Measurements from ENCODE around the gene ADAMTS2.

Gene ADAMTS2

DNA sequence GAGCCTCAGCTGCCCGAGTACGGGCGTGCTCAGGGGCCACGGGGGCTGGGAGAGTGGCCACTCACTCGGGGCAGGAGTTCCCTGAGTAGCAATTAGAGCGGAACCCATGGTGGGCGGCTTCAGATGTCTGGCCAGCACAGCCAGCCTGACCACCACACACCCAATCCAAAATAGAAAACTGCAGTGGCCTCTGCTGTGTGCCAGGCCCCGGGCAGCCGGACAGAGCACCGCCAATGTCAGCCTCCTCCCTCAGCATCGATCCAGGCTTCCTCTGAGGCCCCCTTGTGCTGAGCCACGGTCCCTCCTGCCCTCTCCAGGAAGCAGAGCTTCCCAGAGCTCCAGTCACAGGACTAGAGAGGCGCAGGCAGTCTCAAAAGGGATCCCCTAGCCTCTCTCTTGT lies 2.7 kb downstream of the ADAMTS2 start:
- no peak overlapping the region for H3K27ac Mint-ChIP-seq
- no peaks in the 10 kb centered on the region for H3K4me1 Mint-ChIP-seq (ENCODE audit: low read depth)
- H3K27me3 Mint-ChIP-seq (ENCODE audit: low read depth): peaks cover 42% of the 10 kb centered on the region
- H3K9me3 Mint-ChIP-seq: no peaks in the 10 kb centered on the region
- H3K4me3 Mint-ChIP-seq: no peak overlapping the region
- no peaks in the 10 kb centered on the region for H3K36me3 Mint-ChIP-seq (ENCODE audit: low read depth)

GRCh38 chr5:179340465-179340864 lies 4.8 kb downstream of the ADAMTS2 start:
- no peaks in the 10 kb centered on the region for H3K9me3 Mint-ChIP-seq
- H3K4me3 Mint-ChIP-seq: no peak overlapping the region
- no peak overlapping the region for H3K27ac Mint-ChIP-seq
- H3K36me3 Mint-ChIP-seq (ENCODE audit: low read depth): no peaks in the 10 kb centered on the region
- peaks cover 23% of the 10 kb centered on the region for H3K27me3 Mint-ChIP-seq (ENCODE audit: low read depth)
- H3K4me1 Mint-ChIP-seq (ENCODE audit: low read depth): no peaks in the 10 kb centered on the region

- no peaks in the 10 kb centered on the region for H3K4me1 Mint-ChIP-seq (ENCODE audit: low read depth)
- H3K36me3 Mint-ChIP-seq (ENCODE audit: low read depth): no peaks in the 10 kb centered on the region
- H3K9me3 Mint-ChIP-seq: no peaks in the 10 kb centered on the region
- H3K4me3 Mint-ChIP-seq: no peak overlapping the region
- H3K27me3 Mint-ChIP-seq (ENCODE audit: low read depth): peaks cover 23% of the 10 kb centered on the region
- H3K27ac Mint-ChIP-seq: no peak overlapping the region
Observed at GRCh38 chr5:179339996-179340395, 5.3 kb downstream of the ADAMTS2 start.

DNA sequence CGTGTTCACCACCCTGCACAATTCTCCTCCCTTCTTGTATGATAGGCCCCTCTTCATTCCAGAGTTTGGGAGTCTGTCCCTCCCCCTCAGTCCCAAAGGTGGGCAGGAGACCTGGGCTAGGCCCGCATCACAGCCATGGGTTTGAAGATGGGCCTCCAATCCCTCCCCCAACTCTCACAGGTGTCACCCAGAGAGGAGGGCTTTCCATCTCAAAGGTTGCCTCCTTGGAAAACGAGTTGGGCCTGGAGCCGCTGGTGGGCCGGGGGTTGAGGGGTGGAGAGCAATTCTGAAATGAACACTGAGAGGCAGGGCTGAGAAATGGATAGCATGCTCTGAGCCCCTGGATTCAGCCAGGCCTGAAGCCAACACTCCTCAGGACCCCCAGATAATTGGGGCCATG lies 6.2 kb downstream of the ADAMTS2 start:
- peaks cover 23% of the 10 kb centered on the region for H3K27me3 Mint-ChIP-seq (ENCODE audit: low read depth)
- H3K4me3 Mint-ChIP-seq: no peak overlapping the region
- H3K9me3 Mint-ChIP-seq: no peaks in the 10 kb centered on the region
- no peak overlapping the region for H3K27ac Mint-ChIP-seq
- H3K36me3 Mint-ChIP-seq (ENCODE audit: low read depth): no peaks in the 10 kb centered on the region
- no peaks in the 10 kb centered on the region for H3K4me1 Mint-ChIP-seq (ENCODE audit: low read depth)

GRCh38 chr5:179337796-179338676 lies 7.2 kb downstream of the ADAMTS2 start:
- Mint-ChIP-seq H3K27me3 (ENCODE audit: low read depth) (peaks cover 17% of the 10 kb centered on the region), H3K9me3 (no peaks in the 10 kb centered on the region), H3K4me1 (ENCODE audit: low read depth) (no peaks in the 10 kb centered on the region), H3K4me3 (no peak overlapping the region), H3K36me3 (ENCODE audit: low read depth) (no peaks in the 10 kb centered on the region), H3K27ac (no peak overlapping the region)

- Mint-ChIP-seq H3K27ac (no peak overlapping the region), H3K27me3 (ENCODE audit: low read depth) (peaks cover 8% of the 10 kb centered on the region), H3K9me3 (no peaks in the 10 kb centered on the region), H3K4me1 (ENCODE audit: low read depth) (no peaks in the 10 kb centered on the region), H3K36me3 (ENCODE audit: low read depth) (no peaks in the 10 kb centered on the region), H3K4me3 (no peak overlapping the region)
Observed at GRCh38 chr5:179336871-179337795, 8.1 kb downstream of the ADAMTS2 start.

DNA sequence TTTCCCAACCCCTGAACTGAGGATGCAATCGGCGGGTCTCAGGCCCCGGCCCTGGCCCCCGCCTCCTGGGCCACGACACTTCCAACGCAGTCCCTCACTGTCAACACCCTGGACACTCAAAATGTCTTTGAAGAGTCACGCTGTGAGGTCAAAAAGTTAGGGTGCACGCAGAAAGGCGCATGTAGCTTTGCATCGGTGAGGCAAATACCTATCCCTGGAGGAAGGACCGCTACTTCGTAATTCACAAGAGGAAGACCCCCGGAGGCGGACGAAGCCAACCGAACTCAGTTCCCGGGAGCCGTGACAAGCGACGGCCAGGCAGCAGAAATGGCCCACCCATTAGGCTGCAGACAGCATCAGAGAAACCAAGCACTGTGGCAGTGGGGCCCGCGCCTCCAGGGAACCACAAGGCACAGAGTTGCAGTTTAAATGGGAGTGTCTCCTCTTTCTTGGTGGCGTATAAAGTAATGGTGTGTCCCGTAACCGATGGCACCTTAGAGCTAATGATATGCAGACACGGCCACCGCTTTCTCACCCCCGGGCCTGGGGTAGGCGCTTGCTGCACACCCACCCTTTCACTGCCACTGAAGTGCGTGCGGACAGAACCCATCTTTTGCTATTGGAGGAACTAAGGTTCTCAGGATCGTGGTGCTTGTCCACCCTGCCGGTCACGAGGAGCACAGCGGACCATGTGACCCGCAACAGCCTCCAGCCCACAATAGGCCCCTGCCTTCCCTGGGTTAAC lies 9.0 kb downstream of the ADAMTS2 start:
- Mint-ChIP-seq H3K36me3 (ENCODE audit: low read depth) (no peaks in the 10 kb centered on the region), H3K27ac (no peak overlapping the region), H3K4me3 (no peak overlapping the region), H3K4me1 (ENCODE audit: low read depth) (no peaks in the 10 kb centered on the region), H3K27me3 (ENCODE audit: low read depth) (peaks cover 4% of the 10 kb centered on the region), H3K9me3 (no peaks in the 10 kb centered on the region)

GRCh38 chr5:179333796-179334761 lies 11.2 kb downstream of the ADAMTS2 start:
- H3K36me3 Mint-ChIP-seq (ENCODE audit: low read depth): no peaks in the 10 kb centered on the region
- no peaks in the 10 kb centered on the region for H3K27me3 Mint-ChIP-seq (ENCODE audit: low read depth)
- H3K4me1 Mint-ChIP-seq (ENCODE audit: low read depth): no peaks in the 10 kb centered on the region
- no peaks in the 10 kb centered on the region for H3K9me3 Mint-ChIP-seq
- H3K27ac Mint-ChIP-seq: no peak overlapping the region
- H3K4me3 Mint-ChIP-seq: no peak overlapping the region

DNA sequence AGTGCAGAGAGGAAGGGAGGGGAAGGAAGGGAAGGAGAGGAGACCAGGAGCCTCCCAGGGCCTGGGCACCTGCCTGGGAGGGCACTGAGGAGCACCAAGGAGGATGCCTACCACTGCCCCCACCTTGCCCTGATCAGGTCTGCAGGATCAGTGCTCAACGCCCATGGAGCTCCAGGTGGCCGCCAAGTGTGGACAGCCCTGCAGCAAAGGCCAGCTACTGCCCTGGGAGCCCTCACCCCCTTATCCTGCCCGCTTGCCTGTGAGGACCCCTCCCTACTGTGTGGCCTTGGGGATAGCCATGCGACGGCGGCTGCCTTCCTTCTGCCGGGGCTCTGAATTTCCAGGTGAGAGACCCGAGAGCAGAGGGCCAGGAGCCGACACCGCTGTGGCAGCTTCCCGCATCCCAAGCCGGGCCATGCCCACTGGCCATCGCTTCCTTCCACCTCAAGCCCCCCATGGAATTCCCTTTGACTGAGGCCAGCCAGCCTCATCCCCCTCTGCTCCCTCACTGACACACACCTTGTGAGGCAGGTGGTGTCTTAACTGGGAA lies 12.4 kb downstream of the ADAMTS2 start:
- H3K9me3 Mint-ChIP-seq: no peaks in the 10 kb centered on the region

GRCh38 chr5:179331591-179332375 lies 13.5 kb downstream of the ADAMTS2 start:
- Mint-ChIP-seq H3K27ac (no peak overlapping the region), H3K9me3 (no peaks in the 10 kb centered on the region), H3K4me1 (ENCODE audit: low read depth) (no peaks in the 10 kb centered on the region), H3K4me3 (no peak overlapping the region), H3K27me3 (ENCODE audit: low read depth) (no peaks in the 10 kb centered on the region), H3K36me3 (ENCODE audit: low read depth) (no peaks in the 10 kb centered on the region)

More for the DNA sequence above, 12.4 kb downstream of the ADAMTS2 start:
- H3K4me1 Mint-ChIP-seq (ENCODE audit: low read depth): no peaks in the 10 kb centered on the region
- no peak overlapping the region for H3K27ac Mint-ChIP-seq
- no peak overlapping the region for H3K4me3 Mint-ChIP-seq
- H3K27me3 Mint-ChIP-seq (ENCODE audit: low read depth): no peaks in the 10 kb centered on the region
- H3K36me3 Mint-ChIP-seq (ENCODE audit: low read depth): no peaks in the 10 kb centered on the region

DNA sequence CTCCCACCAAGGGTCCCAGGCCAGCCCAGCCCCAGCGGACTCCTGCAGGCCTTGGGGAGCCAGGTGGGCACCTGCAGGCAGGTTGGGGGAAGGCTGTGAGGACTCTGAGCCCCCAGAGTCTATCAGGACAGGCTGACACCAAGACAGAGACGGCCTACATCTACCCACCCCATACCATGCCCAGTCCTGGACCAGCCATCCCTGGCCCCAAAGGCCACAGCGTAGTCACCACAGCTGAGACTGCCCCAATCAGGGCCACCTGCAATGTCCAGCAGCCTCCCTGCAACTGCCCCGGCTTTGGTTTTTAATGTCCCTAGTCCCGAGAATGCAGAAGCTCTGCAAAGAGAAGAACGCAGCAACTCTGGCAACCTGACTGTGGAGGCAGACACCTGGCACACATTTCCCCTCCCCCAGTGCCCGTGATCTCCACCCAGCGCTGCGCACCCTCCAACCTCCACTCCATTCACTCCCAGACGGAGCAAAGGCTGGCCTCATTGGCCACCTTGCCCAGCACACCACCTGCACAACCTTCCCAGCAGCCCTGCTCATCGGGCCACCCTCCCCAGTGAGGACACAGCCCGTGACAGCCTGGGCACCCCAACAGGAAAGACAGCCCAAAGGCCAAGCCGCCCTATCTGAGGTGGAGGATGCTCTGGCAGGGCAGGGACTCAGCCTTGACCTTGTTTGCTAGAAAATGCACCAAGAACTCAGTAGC lies 14.9 kb downstream of the ADAMTS2 start:
- Mint-ChIP-seq H3K4me1 (ENCODE audit: low read depth) (no peaks in the 10 kb centered on the region), H3K27me3 (ENCODE audit: low read depth) (no peaks in the 10 kb centered on the region), H3K9me3 (no peaks in the 10 kb centered on the region), H3K36me3 (ENCODE audit: low read depth) (no peaks in the 10 kb centered on the region), H3K4me3 (no peak overlapping the region), H3K27ac (no peak overlapping the region)

- H3K4me1 Mint-ChIP-seq (ENCODE audit: low read depth): no peaks in the 10 kb centered on the region
- no peaks in the 10 kb centered on the region for H3K36me3 Mint-ChIP-seq (ENCODE audit: low read depth)
- H3K27me3 Mint-ChIP-seq (ENCODE audit: low read depth): no peaks in the 10 kb centered on the region
- no peaks in the 10 kb centered on the region for H3K9me3 Mint-ChIP-seq
- no peak overlapping the region for H3K4me3 Mint-ChIP-seq
- H3K27ac Mint-ChIP-seq: no peak overlapping the region
Observed at GRCh38 chr5:179328291-179328690, 17.0 kb downstream of the ADAMTS2 start.
